SIG-M5 treated with dmso at 0.1 percent for 504 hours (cell line): ENCODE measurements around the gene TRPV2.
"Not testable (repeated sequence)": the region's sequence is repeated elsewhere in the genome, so short reads cannot be mapped to it uniquely, and the experiment has no call there.

Experiments used
- DNase-seq: peaks from one replicate; lab custom pipeline; 2025; ENCODE audit not compliant: unreplicated experiment; lab: John Stamatoyannopoulos, UW

Gene TRPV2

DNA sequence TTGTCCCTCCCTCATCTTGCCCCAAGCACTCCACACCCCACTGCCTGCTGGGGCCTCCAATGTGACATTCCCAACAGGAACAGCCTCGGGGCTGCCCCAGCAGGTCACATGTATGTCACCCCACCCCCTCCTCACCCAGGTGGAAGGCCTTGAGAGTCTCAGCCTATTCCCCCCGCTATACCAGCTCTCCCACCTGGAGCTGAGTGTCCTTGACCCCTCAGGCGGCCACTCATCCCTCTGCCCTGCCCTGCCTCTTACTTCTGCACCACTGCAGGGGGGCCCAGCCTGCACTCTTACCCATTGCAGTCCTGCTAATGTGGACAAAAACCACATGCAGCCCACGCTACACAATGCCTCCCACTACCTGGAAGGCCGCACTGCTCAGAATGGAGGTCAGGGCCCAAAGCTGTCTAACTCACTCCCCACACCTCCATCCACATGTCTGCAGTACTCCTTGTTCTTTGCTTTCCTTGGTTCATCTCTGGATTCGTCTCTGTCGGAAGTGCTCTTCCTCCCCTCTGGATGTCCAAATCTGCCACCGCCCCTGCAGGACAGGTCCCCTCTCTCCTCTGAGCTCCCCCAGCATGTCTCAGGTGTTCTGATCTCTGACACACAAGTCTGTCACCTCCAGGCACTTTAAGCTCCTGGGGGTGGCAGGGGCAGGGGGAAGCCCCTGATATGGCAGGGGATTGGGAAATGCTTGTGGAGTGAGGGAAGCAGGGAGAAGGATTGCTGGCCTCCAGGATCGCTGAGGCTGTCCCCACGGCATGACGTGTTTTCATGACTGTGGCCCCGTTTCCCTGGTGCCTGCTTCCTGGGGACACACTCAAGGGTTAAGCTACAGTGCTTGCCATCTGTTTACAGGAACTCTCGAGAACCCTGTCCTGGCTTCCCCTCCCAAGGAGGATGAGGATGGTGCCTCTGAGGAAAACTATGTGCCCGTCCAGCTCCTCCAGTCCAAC lies 20.8 kb downstream of the TRPV2 start:
- no peak for DNase-seq

DNA sequence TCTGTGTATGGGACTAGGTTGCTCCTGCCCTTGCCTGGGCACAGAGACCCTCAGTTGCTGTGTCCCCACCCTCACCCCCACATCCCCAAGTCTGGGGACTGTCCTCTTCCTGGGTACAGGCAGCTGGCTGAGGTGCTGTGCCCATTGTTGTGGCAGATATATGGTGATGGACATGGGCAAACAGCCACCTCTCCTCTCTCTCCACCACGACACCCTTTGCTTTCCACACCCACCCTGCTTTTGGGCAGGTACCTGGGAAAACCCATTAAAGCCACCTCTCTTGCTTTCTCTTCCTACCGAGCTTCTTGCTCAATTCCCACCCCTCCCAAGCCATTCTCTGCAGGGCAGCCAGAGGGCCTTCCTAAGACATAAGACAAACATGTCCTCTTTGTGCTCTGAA lies 21.7 kb downstream of the TRPV2 start:
- DNase-seq: no peak

DNA sequence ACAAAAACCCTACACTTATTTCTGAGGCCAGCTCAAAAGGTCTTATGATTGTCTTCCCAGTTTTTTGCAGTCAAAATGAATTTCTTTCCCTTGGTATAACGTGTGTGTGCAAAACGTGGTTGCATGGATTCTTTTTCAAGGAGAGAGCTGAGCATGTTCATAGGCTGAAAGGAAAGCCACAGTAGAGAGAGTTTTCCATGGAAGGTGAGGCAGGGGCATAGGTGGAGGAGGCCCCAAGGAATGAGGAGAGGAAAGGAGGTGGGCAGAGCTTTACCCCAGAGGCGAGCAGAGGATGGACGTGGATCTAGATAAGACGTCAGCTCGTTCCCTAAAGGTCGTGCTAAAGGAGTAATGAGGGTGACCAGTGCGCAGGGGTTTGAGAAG lies 22.8 kb downstream of the TRPV2 start:
- no peak for DNase-seq

DNA sequence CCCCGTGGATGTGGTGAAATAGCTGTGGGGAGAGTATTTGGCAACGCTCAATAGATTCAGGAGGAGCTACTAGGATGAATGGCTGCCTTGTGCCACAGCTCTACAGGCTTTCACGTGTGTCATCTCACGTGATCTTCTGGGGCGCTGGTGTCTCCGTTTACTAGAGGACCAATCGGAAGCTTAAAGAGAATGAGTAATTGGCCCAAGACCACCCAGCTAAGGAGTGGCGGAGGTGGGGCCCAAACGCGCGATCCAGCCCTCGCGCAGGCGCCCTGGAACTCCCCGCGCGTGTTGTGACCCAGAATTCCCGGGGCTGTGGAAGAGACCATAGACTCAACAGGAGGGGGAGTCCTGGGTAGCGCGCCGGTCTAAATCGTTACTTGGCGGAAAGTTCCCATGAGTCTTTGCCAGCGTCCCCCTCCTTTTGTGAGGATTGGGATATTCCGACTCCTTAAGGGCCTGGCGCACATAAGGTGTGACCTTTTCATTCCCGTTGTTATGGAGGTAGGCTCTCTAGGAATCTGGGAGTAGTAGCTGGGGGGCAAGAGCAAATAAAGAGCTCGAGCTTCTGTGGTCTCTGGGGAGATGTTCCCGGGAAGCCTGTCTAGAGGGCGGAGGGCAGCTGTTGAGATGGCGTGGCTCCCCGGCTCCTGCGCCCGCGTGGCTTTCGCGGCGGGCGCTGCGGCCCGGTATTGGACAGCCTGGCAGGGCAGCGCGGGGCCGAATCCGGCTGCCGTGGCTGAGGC lies 23.4 kb downstream of the TRPV2 start:
- peak; percentile 100 for DNase-seq

DNA sequence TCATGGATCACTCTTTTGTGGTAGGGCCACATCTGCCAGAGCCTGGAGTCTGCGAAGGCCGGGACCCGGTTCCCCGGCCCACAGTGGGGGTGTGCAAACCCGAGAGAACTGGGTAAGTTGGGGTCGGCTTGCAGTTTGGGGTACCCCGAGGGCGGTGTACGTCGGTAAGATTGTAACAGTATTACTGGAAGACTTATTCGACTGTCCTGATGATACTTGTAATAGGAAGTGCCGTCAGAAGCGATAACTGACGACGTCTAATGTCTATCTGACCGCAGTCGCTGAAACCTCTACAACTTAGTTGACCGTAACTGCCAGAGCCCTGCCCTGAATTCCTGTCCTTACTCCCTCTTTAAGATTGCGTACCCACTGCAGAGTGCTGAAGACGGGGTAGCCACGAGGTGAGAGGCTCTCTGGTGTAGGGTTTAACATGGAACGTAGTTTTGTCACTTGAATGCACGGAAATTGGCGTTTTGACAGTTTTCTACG lies 24.0 kb downstream of the TRPV2 start:
- no peak for DNase-seq

DNA sequence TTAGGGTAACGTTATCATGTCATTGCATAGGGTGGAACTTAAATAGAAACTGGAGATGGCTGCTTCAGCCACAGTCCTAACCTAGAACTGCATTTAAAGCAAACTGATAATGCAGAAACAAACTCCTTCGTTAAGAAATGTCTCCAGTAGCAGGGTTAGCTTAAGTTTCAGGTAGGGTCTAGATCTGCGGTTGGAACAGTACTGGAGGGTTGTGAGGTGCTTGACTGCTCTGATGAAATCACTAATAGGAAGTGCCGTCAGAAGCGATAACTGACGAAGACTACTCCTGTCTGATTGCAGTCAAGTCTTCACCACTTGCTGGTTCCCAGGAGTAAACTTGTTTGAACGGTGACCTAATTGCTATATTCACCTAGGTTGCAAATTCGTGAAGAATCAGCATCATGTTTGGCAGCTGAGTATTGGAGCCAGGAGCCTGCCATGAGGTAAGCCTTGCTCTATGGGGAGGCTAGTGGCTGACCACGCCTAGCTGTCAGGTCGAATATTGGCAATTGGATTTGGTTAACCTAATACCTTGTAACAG lies 24.5 kb downstream of the TRPV2 start:
- DNase-seq: peak; percentile 69

DNA sequence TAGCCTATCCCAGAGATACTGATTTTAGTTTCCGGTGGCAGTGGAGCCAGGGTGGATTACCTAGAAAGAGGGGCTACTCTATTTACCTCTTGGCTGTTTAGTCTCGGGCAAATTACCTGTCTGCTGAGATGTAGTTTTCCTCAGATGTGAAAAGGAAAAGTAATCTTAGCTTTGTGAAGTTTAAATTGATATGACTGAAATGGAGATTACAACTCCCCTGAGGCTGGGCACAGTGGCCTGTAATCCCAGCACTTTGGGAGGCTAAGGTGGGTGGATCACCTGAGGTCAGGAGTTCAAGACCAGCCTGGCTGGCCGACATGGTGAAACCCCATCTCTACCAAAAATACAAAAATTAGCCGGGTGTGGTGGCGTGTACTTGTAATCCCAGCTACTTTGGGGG lies 25.0 kb downstream of the TRPV2 start:
- not testable (repeated sequence) for DNase-seq

DNA sequence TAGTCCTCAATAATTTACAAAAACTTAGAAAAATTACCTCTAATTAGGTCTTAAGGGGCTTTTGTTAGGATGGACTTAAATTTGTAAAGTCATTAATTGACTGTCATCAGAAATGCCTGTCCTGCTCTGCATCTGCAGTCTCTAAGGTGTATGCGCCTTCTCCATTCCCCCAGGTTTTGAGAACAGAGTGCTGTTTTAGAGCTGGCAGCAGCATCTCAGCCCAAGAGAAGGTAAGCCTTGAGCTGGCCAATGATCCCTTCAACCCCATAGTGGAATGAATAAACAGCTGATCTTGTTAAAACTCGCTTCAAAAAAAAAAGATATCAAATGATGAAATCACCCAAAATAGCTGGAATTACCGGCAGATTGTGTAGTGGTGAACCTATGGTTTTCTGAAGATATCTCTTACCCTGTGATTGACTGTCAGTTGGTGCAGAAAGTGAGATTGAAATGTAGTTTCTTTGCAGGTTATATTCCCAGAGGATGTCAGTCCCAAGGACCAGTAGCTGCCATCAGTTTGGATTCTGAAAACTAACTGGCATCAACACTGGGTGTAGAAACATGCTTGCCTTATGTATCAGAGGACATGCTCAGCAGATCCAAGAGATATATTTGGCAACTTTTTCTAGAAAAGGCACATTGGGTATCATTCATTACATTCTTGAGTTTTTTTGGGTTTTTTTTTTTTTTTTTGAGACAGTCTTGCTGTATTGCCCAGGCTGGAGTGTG lies 25.7 kb downstream of the TRPV2 start:
- no peak for DNase-seq

DNA sequence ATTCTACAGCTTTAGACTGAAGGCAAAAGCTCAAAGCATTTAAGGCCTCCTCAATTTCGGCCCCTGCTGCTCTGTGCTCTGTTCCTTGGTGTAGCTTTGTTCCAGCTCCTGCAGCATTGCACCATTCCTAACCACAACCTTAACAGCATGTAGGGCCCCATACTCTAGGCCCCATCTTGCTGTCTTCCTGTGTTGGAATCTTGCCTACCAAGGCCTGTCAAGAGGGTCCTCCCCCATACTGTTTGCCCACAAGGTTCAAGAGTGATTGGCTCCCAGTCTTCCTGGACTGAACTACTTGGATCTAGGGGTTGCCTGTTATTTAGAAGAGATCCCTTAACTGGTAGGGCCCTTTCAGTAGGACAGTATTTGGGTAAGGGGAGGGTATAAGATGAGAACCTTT lies 26.8 kb downstream of the TRPV2 start:
- peak; percentile 91 for DNase-seq

DNA sequence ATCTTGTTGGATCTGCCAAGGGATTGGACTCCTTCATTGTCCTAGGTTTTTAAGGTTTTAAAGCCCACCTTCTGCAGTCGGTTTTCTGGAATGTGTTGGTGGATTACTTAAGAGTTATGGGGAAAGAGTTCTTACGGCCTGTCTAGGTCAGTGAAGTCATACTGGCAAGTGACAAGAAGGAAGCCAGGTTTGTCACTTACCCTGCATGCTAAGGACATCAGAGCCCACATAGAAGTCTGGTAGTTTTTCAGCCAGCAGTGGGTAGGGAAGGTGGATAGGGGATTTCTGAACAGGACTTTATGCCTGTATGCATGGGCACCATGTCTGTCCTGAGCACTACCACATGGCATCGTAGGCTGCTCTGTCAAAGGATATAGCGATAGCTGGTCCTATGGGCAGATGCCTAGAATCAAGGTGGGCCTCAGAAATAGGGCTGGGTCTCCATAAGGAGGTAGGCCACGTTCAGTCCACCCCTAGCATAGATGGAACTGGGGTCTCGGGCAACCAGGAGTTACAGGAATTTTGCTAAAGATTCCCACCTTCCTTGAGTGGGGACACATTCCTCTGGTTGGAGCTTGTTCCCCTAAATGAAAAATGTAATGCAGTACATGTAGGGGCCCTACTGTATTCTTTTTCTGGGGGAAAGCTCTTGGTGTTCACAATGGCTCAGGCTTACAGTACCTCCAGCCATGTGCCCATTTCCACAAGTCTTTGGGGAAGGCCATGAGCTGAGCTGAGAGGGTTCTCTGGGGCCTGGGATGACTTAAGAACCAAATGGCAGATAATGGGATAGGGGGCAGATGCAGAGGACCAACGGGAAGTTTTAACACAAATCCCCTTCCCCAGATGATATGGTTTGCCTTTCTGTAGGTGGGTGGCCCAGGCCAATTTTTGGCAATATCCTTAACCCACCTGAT lies 27.5 kb downstream of the TRPV2 start:
- peak; percentile 55 for DNase-seq

DNA sequence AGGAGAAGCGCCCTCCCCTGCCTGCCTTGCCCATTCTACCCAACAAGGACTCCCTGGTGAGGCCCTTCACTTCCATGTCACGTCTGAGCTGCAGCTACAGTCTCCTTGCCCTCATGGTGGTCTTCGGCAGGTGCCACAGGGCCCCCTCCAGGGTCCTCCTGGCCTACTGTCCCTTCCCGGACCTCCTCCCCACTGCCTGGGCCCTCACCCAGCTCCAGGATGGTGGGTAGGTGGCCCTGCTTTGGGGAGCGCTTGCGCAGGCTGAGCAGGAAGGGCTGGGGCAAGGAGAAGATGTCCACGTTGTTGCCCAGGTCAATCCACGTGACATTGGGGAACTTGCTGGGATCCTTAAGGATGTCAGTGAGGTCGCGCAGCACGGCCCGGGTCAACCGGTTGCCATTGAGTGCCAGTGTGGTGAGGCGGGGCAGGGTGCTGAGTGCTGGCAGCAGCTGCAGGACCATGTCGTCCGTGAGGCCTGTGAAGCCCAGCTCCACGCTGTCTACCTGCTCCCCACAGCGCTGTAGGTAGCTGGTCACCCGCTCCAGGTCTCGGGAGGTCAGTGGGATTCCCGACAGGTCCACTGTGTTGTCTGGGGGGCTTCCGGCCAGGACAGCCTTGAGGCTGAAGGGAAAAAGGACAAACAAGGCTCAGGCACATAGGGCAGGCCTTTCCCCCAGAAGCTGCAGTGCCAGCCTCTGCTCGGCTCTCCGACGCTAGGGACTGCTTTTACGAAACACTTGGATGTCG lies 28.3 kb downstream of the TRPV2 start:
- DNase-seq: no peak

DNA sequence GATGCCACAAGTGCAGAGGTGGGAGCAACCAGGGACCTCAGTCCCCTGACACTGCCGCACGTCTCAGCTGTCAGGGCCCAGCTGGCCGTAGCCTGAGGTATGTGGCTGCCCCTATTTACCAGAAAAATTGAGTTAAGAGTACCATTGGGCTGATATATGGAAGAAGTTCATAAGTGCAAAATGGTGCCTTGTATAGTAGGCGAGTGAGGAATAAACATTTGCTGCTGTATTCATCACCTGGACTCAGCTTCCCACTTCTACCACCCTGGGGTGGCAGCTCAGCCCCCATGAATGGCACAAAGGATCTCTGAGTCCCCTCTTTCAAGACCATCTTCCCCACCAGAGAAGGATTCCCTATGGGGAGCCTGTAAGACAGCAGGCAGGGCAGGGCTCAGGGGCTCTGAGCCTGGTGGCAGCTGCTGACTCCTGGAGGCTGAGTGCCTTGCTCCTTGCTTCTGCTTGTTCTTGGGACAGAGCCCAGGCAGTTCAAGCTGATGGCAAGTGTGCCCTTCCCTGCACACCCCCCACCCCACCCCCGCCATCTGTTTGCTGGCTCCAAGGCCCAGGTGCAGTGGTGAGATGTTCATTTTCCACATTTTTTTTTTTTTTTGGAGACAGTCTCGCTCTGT lies 29.0 kb downstream of the TRPV2 start:
- DNase-seq: no peak

DNA sequence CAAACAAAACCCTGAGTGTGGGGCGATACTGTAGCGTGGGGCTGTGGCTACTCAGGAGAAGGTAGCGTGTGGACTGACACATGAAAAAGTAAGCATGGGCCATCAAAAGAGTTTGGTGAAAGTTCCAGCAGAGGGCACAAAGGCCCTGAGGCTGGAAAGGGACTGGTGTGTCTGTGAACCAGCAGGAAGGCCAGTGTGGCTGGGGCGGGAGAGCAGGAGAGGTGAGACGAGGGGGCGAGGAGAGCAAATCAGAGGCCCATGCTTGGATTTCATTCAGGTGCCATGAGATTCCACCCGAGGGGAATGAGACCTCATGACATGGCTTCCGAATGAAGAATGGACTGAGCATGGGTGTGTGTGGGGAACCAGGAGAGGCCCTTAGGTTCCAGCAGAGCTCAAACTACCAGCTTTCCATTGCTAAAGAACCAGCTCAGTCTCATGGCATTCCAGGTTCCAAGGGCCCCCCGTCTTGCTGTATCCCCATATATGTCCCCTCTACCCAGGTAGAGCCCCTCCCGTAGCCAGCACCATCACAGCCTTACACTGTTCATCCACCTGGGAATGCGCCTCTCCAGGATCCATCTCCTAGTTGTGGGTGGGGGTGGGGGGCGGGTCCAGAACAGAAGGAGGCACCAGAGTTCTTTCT lies 31.1 kb downstream of the TRPV2 start:
- DNase-seq: peak; percentile 31

DNA sequence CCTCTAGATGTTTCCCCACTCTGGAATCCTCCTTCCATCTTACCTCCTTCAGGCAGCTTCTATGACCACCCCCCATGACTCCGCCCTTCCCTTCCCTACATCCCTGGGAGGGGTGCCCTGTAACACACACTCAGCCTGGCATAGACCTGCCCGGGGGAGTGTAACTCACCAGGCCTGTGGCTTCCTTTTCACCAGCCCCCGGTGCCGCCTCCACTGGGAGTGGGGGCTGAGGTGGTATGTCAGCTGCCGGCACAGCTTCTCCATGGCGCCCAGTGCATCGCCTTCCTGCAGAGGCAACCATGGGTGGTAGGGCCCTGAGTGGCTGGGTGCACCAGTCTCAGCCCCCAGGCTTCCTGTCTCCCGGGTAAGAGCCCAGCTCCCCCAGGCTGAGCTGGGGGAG lies 32.3 kb downstream of the TRPV2 start:
- DNase-seq: no peak

DNA sequence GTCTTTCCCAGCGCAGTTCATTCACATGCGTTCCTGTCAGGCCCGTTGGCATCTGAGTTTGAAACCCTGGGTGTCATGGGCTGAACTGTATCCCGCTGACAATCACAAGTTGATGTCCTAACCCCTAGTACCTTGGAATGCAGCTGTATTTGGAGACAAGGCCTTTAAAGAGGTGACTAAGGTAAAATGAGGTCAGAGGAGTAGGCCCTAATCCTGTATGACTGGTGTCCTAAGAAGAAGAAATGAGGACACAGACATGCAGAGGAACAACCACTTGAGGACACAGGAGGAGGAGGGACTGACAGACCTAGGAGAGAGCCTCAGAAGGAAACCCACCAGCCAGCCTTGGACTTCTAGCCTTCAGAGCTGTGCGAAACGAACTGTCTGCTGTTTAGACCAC lies 33.1 kb downstream of the TRPV2 start:
- no peak for DNase-seq

DNA sequence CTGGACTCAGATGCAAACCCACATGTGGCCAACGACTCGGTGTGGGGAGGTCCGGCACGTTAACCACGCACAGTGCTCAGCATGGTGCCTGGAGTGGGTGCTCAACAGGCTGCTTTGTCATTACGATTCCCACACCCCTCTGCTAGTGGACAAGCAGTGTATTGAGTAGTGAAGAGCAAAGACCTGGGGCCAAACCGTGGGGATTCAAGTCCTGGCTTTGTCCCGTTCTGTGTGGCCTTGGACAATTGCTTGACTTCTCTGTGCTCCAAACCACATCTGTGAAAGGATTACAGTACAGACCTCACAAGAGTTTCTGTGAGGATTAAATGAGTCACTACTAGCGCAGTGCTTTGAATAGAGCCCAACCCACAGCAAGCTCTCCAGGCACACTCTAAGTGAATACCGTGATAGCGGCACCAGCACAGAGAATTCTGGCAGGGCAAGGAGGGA lies 33.8 kb downstream of the TRPV2 start:
- no peak for DNase-seq

DNA sequence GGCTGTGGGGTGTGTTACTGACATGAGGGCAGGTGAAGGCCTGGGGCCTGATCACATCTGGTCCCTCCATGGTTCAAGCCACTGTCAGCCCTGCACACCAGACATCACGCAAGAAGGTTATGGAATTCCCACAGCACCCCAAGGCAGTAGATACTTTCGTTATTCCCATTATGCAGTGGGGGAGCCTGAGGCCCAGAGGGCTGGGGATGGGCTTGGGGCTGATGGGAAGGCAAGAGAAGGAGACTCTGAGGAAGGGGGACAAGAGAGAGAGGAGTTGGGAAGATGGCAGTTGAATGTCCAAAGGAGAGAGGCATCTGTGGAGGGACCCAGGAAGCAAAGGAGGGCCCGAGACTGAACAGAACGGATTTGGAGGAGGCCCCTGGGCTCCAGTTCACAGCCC lies 34.7 kb downstream of the TRPV2 start:
- DNase-seq: no peak

DNA sequence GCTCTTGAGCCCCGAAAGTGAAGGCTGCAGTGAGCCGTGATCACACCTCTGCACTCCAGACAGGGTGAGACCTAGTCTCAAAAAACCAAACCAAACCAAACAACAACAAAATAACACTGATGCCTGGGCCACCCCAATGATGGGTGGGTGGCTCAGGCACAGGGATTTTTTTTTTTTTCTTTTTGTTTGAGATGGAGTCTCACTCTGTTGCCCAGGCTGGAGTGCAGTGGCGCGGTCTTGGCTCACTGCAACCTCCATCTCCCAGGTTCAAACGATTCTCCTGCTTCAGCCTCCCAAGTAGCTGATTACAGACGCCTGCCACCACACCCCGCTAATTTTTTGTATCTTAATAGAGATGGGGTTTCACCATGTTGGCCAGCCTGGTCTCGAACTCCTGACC lies 36.9 kb downstream of the TRPV2 start:
- DNase-seq: not testable (repeated sequence)
